Activated CD8-positive, alpha-beta memory T cell treated with anti-CD3 and anti-CD28 coated beads, Interleukin-2, amount 50 U/mL, for 48 hours (primary cell): ENCODE results near the gene GSK3B.
"Not testable (repeated sequence)": the region's sequence is repeated elsewhere in the genome, so short reads cannot be mapped to it uniquely, and the experiment has no call there.

Source experiments
- DNase-seq: peaks from one replicate; pipeline ENCODE4 v3.0.0-alpha.2; 2020

The GSK3B gene

DNA sequence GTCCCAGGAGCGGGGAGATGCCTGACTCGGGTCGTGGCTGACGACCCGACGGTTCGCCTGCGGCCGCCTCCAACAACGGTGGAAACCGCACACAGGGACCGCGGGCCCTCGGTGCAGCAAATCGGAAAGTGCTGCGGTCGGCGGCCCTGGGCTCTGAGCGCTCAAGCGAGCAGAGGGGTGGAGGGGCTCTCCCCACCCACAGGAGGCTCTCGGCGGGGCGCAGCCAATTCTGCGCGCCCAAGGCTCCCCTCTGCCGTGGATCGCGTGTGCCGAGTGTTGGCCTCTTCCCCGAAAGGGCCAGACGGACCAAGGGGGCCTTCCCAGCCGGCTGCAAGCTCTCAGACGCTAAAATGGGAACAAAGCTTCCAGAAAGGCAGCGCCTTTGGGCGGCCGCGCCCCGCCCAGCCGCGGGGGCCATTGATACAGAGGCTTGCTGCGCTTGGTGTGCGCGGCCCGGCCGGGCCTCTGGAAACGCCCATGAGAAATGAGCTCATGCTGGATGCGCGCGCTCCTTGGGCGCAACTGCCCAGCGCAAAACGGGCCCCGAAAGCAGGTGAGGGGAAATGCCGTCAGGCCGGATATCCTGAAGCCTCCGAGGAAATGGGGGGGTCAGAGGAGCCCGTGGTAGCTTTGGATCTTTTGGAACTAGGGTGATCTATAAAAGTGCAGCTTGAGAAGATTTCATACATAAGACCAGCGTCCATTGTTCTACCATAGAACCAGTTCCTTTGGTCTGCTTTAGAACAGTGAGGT lies 1.2 kb upstream of the GSK3B start:
- peak; percentile 94 for DNase-seq

GRCh38 chr3:120094776-120095225 lies 554 bp upstream of the GSK3B start:
- no peak for DNase-seq

- DNase-seq = no peak
These were observed 932 bp downstream of the GSK3B start for GRCh38 chr3:120093119-120093910.

- no peak for DNase-seq
These were observed 1.8 kb downstream of the GSK3B start for GRCh38 chr3:120092474-120092873.

DNA sequence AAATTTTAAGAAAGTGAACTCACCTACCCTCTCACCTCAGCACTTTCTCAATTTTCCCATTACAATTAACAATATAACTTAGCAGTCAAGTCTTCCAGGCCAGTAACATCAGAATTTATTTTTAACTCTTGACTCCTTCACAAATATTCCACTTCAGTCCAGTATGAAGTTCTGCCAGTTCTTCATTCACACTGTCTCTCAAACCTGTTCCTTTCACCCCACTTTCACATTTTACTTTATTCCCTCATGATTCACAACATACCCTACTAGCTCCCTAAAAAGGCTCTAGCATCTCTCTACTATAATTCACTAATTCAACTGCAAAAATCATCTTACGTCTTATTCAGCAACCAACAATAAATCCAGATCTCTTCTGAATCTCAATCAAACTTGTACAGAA lies 3.8 kb downstream of the GSK3B start:
- no peak for DNase-seq

DNA sequence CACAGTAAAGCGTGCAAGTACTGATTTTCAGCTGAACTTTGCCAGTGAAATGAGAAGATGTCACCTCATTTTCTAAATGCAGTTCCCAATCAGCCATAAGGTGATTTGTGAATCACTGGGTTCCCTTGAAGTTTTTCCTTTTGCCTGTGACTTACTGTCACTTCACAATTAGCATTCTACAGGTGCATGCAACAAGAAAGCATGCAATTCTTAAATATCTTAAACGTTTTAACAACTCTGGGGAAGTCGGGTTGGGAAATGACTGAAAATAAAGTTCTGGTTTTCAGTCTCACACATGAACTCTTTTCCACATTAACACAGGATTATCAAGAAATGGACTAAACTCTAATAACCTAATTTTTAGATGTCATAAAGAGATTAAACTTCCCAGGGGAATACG lies 5.2 kb downstream of the GSK3B start:
- no peak for DNase-seq

GRCh38 chr3:120088622-120089021 lies 5.6 kb downstream of the GSK3B start:
- no peak for DNase-seq

DNA sequence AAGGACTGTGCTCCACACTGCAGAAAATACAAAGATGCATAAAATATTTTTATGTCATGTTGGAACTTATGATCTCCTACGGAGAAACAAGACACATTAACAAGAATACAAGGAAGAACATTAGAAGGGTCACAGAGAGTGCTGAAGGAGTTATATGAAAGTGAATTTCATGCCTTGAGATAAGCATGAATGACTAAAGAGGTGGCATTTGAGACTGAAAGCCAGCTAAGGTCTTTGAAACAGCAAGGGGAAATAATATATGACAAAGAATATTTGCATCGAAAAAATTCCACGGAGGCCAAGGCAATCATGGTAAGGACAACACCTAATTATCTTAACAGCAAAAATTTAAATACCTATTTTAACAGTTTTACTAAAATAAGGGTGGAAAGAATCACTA lies 12.5 kb downstream of the GSK3B start:
- DNase-seq = no peak

- DNase-seq = no peak
These were observed 13.4 kb downstream of the GSK3B start for GRCh38 chr3:120080836-120081235.

GRCh38 chr3:120077731-120078130 lies 16.5 kb downstream of the GSK3B start:
- no peak for DNase-seq

GRCh38 chr3:120072867-120073525 lies 21.3 kb downstream of the GSK3B start:
- no peak for DNase-seq

DNA sequence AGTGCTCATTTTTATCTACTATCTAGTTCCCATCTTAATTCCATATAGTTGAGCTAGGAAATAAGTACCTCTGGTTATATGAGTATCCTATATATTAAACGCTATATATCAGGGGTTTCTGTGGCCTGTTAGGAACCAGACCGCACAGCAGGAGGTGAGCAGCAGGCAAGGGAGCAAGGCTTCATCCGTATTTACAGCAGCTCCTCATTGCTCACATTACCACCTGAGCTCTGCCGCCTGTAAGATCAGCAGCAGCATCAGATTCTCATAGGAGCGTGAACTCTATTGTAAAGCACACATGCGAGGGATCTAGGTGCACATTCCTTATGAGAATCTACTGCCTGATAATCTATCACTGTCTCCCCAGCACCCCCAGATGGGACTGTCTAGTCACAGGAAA lies 23.0 kb downstream of the GSK3B start:
- no peak for DNase-seq

GRCh38 chr3:120070263-120070981 lies 23.8 kb downstream of the GSK3B start:
- no peak for DNase-seq

- DNase-seq = no peak
These were observed 27.2 kb downstream of the GSK3B start for GRCh38 chr3:120067083-120067482.

GRCh38 chr3:120066634-120067033 lies 27.6 kb downstream of the GSK3B start:
- no peak for DNase-seq

- DNase-seq = no peak
These were observed 29.6 kb downstream of the GSK3B start for GRCh38 chr3:120064641-120065040.

DNA sequence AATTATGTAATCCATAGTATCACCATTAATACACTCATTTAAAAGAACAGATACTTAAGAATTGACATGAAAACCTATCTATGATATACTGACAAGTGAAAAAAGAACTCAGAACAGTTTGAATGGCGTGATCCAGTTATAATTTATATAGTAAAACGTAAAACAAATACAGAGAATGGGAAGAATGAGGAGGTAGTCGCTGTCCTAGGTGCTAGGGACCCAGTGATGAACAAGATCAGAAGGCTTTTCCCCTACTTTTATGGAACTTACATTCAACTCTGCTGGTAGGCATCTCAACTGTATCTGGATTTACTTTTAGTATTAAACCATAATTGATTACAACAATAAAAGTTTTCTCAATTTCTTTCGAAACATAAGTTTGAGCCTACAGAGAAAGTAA lies 31.8 kb downstream of the GSK3B start:
- no peak for DNase-seq

DNA sequence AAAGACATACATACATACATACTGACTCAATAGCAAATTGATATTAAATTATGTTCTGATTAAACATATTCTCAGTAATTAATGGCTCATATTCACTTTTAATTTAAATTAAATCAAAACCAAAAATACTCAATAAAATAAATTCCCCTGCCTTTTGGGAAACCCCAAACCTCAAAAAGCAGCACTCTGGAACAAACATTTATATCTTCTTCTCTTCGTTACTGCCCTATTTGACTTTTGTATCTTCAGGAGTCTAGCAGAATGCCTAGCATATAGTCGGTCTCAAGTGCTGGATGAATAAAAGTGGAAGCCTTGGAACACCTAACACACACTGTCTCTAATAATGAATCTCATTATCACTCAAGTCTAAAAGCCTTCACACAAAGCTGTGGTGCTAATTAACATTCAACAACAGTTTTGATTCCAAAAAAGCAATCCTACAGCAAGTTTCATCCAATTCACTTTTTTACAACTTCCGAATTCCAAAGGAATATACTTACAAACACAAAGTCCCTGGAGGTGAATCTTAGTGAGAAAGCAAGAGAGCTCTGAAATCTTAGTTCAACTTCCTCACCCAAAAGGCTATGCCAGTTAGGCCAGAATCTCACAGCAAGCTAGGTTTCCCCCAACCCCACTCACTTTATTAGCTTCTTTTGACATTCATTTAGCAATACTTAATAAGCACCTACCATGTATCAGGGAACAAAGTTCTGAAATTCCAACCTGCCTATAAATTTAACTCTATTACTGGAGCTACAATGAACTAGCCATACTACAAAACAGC lies 35.0 kb downstream of the GSK3B start:
- no peak for DNase-seq

GRCh38 chr3:120057626-120058025 lies 36.6 kb downstream of the GSK3B start:
- DNase-seq = no peak

GRCh38 chr3:120057029-120057428 lies 37.2 kb downstream of the GSK3B start:
- DNase-seq = no peak

DNA sequence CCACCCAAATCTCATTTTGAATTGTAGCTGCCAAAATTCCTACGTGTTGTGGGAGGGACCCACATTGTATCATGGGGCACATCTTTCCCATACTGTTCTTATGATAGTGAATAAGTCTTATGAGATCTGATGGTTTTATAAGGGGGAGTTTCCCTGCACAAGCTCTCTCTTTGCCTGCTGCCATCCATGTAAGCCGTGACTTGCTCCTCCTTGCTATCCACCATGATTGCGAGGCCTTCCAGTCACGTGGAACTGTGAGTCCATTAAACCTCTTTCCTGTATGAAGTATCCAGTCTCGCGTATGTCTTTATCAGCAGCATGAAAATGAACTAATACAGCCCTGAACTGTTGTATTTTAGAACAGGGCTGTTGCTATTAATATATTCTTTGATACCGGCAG lies 40.6 kb downstream of the GSK3B start:
- not testable (repeated sequence) for DNase-seq

DNA sequence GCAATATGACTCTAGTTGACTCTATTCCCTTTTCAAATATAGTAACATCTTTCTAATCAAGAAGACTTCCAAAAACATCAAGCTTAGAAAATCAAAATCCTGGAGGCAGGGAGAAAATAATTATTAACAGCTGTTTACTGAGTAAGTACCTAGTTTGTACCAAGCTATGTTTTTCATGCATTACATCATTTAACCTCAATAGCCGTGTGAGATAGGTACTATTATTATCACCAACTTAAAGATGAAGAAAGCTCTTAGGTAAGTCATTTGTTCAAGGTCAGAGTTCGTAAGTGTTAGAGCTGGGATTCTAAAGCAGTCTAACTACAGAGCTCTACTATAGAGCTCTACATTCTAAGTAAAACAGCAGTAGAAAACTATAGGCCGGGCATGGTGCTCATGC lies 41.6 kb downstream of the GSK3B start:
- DNase-seq = no peak
